Measurements from ENCODE around the gene ALDH16A1. TPM values are rescaled to one million over a fixed set of nuclear protein-coding genes. Genes with fewer than 3 reads are reported as not detected.

Gene ALDH16A1
- total RNA-seq (29.9 and 32.4 TPM in 2 replicates), polyA plus RNA-seq (36.5 and 38.7 TPM in 2 replicates)

- Histone ChIP-seq H3K27ac (peak within 1 kb of the TSS; percentile 99), H3K27me3 (no peaks in the 10 kb centered on the region), H3K4me2 (peak within 1 kb of the TSS; percentile 90), H3K4me3 (peak within 1 kb of the TSS; percentile 62), H3K9me2 (replicated peaks; ENCODE audit: insufficient read depth) (no peaks in the 10 kb centered on the region), H4K20me1 (ENCODE audit: insufficient read depth, poor library complexity, severe bottlenecking) (no peaks in the 10 kb centered on the region), H3K79me2 (peaks cover 23% of the 10 kb centered on the region), H2AFZ (peak within 1 kb of the TSS; percentile 58), H3K9me3 (ENCODE audit: low read depth) (no peaks in the 10 kb centered on the region), H3K36me3 (replicated peaks; ENCODE audit: insufficient read depth, low read depth) (no peaks in the 10 kb centered on the region), H3K4me1 (ENCODE audit: insufficient read depth) (peaks cover 7% of the 10 kb centered on the region)
- TF ChIP-seq, protein P1, sequence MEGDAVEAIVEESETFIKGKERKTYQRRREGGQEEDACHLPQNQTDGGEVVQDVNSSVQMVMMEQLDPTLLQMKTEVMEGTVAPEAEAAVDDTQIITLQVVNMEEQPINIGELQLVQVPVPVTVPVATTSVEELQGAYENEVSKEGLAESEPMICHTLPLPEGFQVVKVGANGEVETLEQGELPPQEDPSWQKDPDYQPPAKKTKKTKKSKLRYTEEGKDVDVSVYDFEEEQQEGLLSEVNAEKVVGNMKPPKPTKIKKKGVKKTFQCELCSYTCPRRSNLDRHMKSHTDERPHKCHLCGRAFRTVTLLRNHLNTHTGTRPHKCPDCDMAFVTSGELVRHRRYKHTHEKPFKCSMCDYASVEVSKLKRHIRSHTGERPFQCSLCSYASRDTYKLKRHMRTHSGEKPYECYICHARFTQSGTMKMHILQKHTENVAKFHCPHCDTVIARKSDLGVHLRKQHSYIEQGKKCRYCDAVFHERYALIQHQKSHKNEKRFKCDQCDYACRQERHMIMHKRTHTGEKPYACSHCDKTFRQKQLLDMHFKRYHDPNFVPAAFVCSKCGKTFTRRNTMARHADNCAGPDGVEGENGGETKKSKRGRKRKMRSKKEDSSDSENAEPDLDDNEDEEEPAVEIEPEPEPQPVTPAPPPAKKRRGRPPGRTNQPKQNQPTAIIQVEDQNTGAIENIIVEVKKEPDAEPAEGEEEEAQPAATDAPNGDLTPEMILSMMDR (IDR thresholded peaks at IDR 0.05; ENCODE audit: poor library complexity) = no peak
- TF ChIP-seq EZH2phosphoT487 (IDR thresholded peaks at IDR 0.05; ENCODE audit: low read depth, severe bottlenecking, unreplicated experiment) = no peak
- DNase-seq (ENCODE audit: low spot score) = peak; percentile 100
- 1% methylated on average over 66 of the region's 66 CpGs for WGBS (ENCODE audit: low lambda C conversion rate, missing lambda C conversion rate)
Measured at GRCh38 chr19:49453013-49453756, at the start of gene ALDH16A1. ALDH16A1 (plus strand) TSS chr19:49453225; CDS start chr19:49453332, 107 bp downstream.

- Histone ChIP-seq H3K36me3 (replicated peaks; ENCODE audit: insufficient read depth, low read depth) (no peaks in the 10 kb centered on the region), H3K27me3 (no peaks in the 10 kb centered on the region), H4K20me1 (ENCODE audit: insufficient read depth, poor library complexity, severe bottlenecking) (no peaks in the 10 kb centered on the region), H3K9me3 (ENCODE audit: low read depth) (no peaks in the 10 kb centered on the region), H3K4me2 (no peak overlapping the region), H3K4me3 (no peak overlapping the region), H3K79me2 (no peaks in the 10 kb centered on the region), H2AFZ (no peak overlapping the region), H3K4me1 (ENCODE audit: insufficient read depth) (no peaks in the 10 kb centered on the region), H3K9me2 (replicated peaks; ENCODE audit: insufficient read depth) (no peaks in the 10 kb centered on the region), H3K27ac (peak overlapping the region; percentile 51)
- TF ChIP-seq, protein P1 (IDR thresholded peaks at IDR 0.05; ENCODE audit: poor library complexity) = no peak
- TF ChIP-seq EZH2phosphoT487 (IDR thresholded peaks at IDR 0.05; ENCODE audit: low read depth, severe bottlenecking, unreplicated experiment) (no peak), EZH2 (IDR thresholded peaks at IDR 0.05; ENCODE audit: borderline replicate concordance) (no peak)
- no peak for DNase-seq (ENCODE audit: low spot score)
- 21% methylated on average over 7 of the region's 7 CpGs for WGBS (ENCODE audit: low lambda C conversion rate, missing lambda C conversion rate)
Measured at GRCh38 chr19:49403404-49404187, 49.4 kb upstream of the ALDH16A1 start.

GRCh38 chr19:49407079-49407478, 45.9 kb upstream of the ALDH16A1 start:
- no peaks in the 10 kb centered on the region for H3K79me2 ChIP-seq
- H3K9me3 ChIP-seq (ENCODE audit: low read depth) = no peaks in the 10 kb centered on the region
- TF ChIP-seq, protein P1 (IDR thresholded peaks at IDR 0.05; ENCODE audit: poor library complexity) = no peak
- no peak for TF ChIP-seq EZH2phosphoT487 (IDR thresholded peaks at IDR 0.05; ENCODE audit: low read depth, severe bottlenecking, unreplicated experiment)
- TF ChIP-seq EZH2 (IDR thresholded peaks at IDR 0.05; ENCODE audit: borderline replicate concordance) = no peak
- no peaks in the 10 kb centered on the region for H3K4me1 ChIP-seq (ENCODE audit: insufficient read depth)
- H3K36me3 ChIP-seq (replicated peaks; ENCODE audit: insufficient read depth, low read depth) = no peaks in the 10 kb centered on the region
- no peaks in the 10 kb centered on the region for H4K20me1 ChIP-seq (ENCODE audit: insufficient read depth, poor library complexity, severe bottlenecking)
- no peak overlapping the region for H2AFZ ChIP-seq
- no peaks in the 10 kb centered on the region for H3K27me3 ChIP-seq
- WGBS (ENCODE audit: low lambda C conversion rate, missing lambda C conversion rate) = 81% methylated on average over 7 of the region's 7 CpGs
- DNase-seq (ENCODE audit: low spot score) = no peak
- no peak overlapping the region for H3K4me3 ChIP-seq
- no peak overlapping the region for H3K27ac ChIP-seq
- no peak overlapping the region for H3K4me2 ChIP-seq
- H3K9me2 ChIP-seq (replicated peaks; ENCODE audit: insufficient read depth) = no peaks in the 10 kb centered on the region
